Activated CD8-positive, alpha-beta T cell treated with anti-CD3 and anti-CD28 coated beads for 36 hours (primary cell): Measurements from ENCODE around the gene ANXA3. TPM values are rescaled to one million over a fixed set of nuclear protein-coding genes. Genes with fewer than 3 reads are reported as not detected.

Experiments used
- ATAC-seq: fragments of 200-7000 bp; cut with Tn5 transposase; one replicate; pipeline ENCODE4 v1.10.0; 2021; ENCODE audit warnings: mild to moderate bottlenecking, moderate library complexity
- CTCF ChIA-PET: fragments of 350-600 bp; sonication (Branson Sonifier 250); formaldehyde crosslinking; loops from one replicate; lab custom pipeline; 2021; ENCODE audit warnings: antibody characterized with exemption; lab: Charles Lee
- POLR2A ChIA-PET: fragments of 350-600 bp; sonication (Branson Sonifier 250); formaldehyde crosslinking; loops from one replicate; lab custom pipeline; 2021; ENCODE audit warnings: antibody characterized with exemption; lab: Charles Lee
- DNase-seq: peaks from one replicate; pipeline ENCODE4 v3.0.0-alpha.2; 2020
- H3K27ac Mint-ChIP-seq: one replicate; pipeline ENCODE4 v1.8.0; 2021; ENCODE audit warnings: mild to moderate bottlenecking, mixed read lengths
- H3K27me3 Mint-ChIP-seq: one replicate; pipeline ENCODE4 v1.8.0; 2021; ENCODE audit warnings: mixed read lengths
- H3K36me3 Mint-ChIP-seq: one replicate; pipeline ENCODE4 v1.8.0; 2021; ENCODE audit warnings: low read depth, mixed read lengths
- H3K4me1 Mint-ChIP-seq: one replicate; pipeline ENCODE4 v1.8.0; 2021; ENCODE audit warnings: low read depth, mixed read lengths
- H3K4me3 Mint-ChIP-seq: one replicate; pipeline ENCODE4 v1.8.0; 2021; ENCODE audit warnings: mild to moderate bottlenecking, moderate library complexity, mixed read lengths
- H3K9me3 Mint-ChIP-seq: one replicate; pipeline ENCODE4 v1.8.0; 2021; ENCODE audit warnings: mixed read lengths
- CTCF ChIP-seq: fragments of 200-600 bp; IDR thresholded peaks from one replicate; pipeline ENCODE4 v1.8.0; 2022; ENCODE audit warnings: antibody characterized with exemption, mild to moderate bottlenecking
- intact Hi-C: fragments of 100-400 bp; cut with micrococcal nuclease; formaldehyde crosslinking; loops from one replicate; pipeline ENCODE4 v1.10.0; 2022
- total RNA-seq, 2 experiments: library from RNA; stranded (reverse); gene quantifications; one replicate each; pipeline ENCODE4 v1.2.3, GENCODE V29; 2021

Gene ANXA3
- total RNA-seq, 2 experiments from 2014 or later = 0.63 to 0.90 TPM

DNA sequence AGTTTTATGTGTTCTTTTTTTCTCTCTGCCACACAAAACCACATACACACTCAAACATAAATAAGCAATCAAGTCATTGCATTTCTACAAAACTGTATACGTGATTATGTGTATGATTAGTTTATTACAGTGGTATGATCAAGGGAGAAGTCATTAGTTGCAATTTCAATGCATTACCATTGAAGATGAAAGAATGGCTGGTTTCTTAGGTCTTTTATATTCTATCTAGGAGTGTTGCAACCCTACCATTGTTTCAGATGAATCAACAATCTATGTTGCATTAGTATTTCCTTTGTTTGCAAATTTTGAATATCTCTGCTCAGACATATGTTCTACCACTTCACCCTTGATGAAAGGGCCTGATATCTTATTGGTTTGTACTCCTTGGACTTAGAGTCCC, 6.8 kb downstream of the ANXA3 start:
- intact Hi-C loops = no loop called here
- POLR2A ChIA-PET = no interaction called here
- ATAC-seq = no peak
- Mint-ChIP-seq H3K4me1 (no peaks in the 10 kb centered on the region), H3K36me3 (no peaks in the 10 kb centered on the region), H3K27me3 (peaks cover 4% of the 10 kb centered on the region), H3K4me3 (no peak overlapping the region), H3K9me3 (no peaks in the 10 kb centered on the region), H3K27ac (no peak overlapping the region)
- no peak for TF ChIP-seq CTCF
- CTCF ChIA-PET = interaction anchor here (0.8 kb wide), 1 partner anchor 33 kb away, joined by 3 read pairs; no protein-coding TSS in a partner anchor
- no peak for DNase-seq

GRCh38 chr4:78560296-78560963, 8.9 kb downstream of the ANXA3 start:
- CTCF ChIA-PET = no interaction called here
- no peaks in the 10 kb centered on the region for H3K27me3 Mint-ChIP-seq
- H3K4me3 Mint-ChIP-seq = no peak overlapping the region
- H3K36me3 Mint-ChIP-seq = no peaks in the 10 kb centered on the region
- no peaks in the 10 kb centered on the region for H3K9me3 Mint-ChIP-seq
- ATAC-seq (no peak), DNase-seq (no peak)
- no peak overlapping the region for H3K27ac Mint-ChIP-seq
- no peaks in the 10 kb centered on the region for H3K4me1 Mint-ChIP-seq
- TF ChIP-seq CTCF = no peak
- POLR2A ChIA-PET = interaction anchor here (1.1 kb wide), 1 partner anchor 29 kb away, joined by 3 read pairs; no protein-coding TSS in a partner anchor
- intact Hi-C loops = no loop called here

DNA sequence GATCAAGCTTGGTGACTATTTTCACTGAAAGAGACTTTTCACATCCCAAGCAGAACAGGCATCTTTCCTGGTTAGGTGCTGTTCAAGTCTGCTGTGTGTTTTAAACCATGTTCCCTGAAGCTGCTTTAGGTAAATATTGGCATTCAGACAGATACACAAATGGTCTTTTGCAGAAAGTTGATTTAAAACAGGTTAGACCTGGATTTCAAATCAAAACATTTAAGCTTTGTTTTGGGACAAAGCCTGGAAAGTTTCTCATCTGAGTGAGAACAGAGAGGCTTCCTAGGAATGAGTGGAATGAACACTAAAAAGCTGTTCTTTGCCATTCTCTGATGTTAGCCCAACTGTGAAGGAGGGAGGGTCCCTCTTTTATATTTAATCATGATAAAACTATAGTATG, 10.1 kb downstream of the ANXA3 start:
- H3K36me3 Mint-ChIP-seq = no peaks in the 10 kb centered on the region
- H3K4me1 Mint-ChIP-seq = no peaks in the 10 kb centered on the region
- intact Hi-C loops = no loop called here
- CTCF ChIA-PET = no interaction called here
- POLR2A ChIA-PET = interaction anchor here (1.1 kb wide), 1 partner anchor 30 kb away, joined by 3 read pairs; no protein-coding TSS in a partner anchor
- DNase-seq = no peak
- H3K27ac Mint-ChIP-seq = no peak overlapping the region
- H3K9me3 Mint-ChIP-seq = no peaks in the 10 kb centered on the region
- no peak for TF ChIP-seq CTCF
- H3K27me3 Mint-ChIP-seq = no peaks in the 10 kb centered on the region
- ATAC-seq = no peak
- no peak overlapping the region for H3K4me3 Mint-ChIP-seq

- H3K27me3 Mint-ChIP-seq = no peaks in the 10 kb centered on the region
- ATAC-seq (no peak), DNase-seq (no peak)
- ChIA-PET CTCF (no interaction called here), POLR2A (no interaction called here)
- H3K36me3 Mint-ChIP-seq = no peaks in the 10 kb centered on the region
- intact Hi-C loops = no loop called here
- no peak overlapping the region for H3K4me3 Mint-ChIP-seq
- no peaks in the 10 kb centered on the region for H3K9me3 Mint-ChIP-seq
- H3K4me1 Mint-ChIP-seq = no peaks in the 10 kb centered on the region
- no peak overlapping the region for H3K27ac Mint-ChIP-seq
- no peak for TF ChIP-seq CTCF
These were observed 11.1 kb downstream of the ANXA3 start for GRCh38 chr4:78562687-78563086.

DNA sequence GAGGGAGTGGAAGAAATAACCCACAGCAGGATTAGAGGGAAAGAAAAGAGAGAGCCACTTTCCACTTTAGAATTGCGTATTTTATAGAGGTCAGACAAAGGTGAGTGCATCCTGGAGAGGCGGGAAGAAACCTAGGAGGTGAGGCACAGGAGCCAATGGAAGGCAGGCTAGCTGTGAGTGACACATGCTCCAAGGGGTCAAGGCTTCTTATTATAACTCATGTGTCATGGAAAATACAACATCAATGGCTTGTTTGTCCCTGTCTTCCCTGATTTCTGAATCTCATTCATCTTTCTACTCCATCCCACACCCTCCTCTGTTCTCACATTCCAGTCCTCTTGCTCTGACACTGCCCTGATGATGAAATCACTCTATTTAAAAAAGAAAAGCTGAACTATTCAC, 14.4 kb downstream of the ANXA3 start:
- DNase-seq = no peak
- intact Hi-C loops = no loop called here
- H3K4me3 Mint-ChIP-seq = no peak overlapping the region
- H3K9me3 Mint-ChIP-seq = no peaks in the 10 kb centered on the region
- no peak overlapping the region for H3K27ac Mint-ChIP-seq
- ChIA-PET CTCF (no interaction called here), POLR2A (no interaction called here)
- TF ChIP-seq CTCF = no peak
- peaks cover 2% of the 10 kb centered on the region for H3K27me3 Mint-ChIP-seq
- H3K36me3 Mint-ChIP-seq = no peaks in the 10 kb centered on the region
- no peak for ATAC-seq
- no peaks in the 10 kb centered on the region for H3K4me1 Mint-ChIP-seq
